Neutrophil (primary cell): ENCODE measurements around the gene CETN3.
"Not testable (repeated sequence)": the region's sequence is repeated elsewhere in the genome, so short reads cannot be mapped to it uniquely, and the experiment has no call there.

Experiments used
- H3K27ac ChIP-seq: fragments of 200-600 bp; sonication (generic); 2 replicates; pipeline ENCODE4 v1.5.1; 2016; ENCODE audit warnings: mild to moderate bottlenecking, moderate library complexity
- H3K27me3 ChIP-seq: fragments of 200-600 bp; sonication (generic); 2 replicates; pipeline ENCODE4 v1.6.0; 2016; ENCODE audit warnings: mild to moderate bottlenecking
- H3K36me3 ChIP-seq: fragments of 200-600 bp; sonication (generic); 2 replicates; pipeline ENCODE4 v1.5.1; 2017
- H3K4me1 ChIP-seq, 2 experiments: fragments of 200-600 bp in 1 of 2; sonication (generic) in 1 of 2; 1 replicate in 1 of 2; 2 replicates in 1 of 2; pipeline versions ENCODE4 v1.5.1 to v1.6.1; 2013 to 2016; ENCODE audit warnings: low read depth in 1 of 2, low read length in 1 of 2, mild to moderate bottlenecking in 1 of 2, moderate library complexity in 1 of 2; ENCODE audit not compliant: control insufficient read depth in 1 of 2, insufficient read depth in 1 of 2
- H3K4me3 ChIP-seq, 2 experiments: fragments of 200-600 bp in 1 of 2; sonication (generic) in 1 of 2; 1 replicate in 1 of 2; 2 replicates in 1 of 2; pipeline ENCODE4 v1.5.1; 2013 to 2016; ENCODE audit warnings: low read depth in 1 of 2, low read length in 1 of 2, mild to moderate bottlenecking in 1 of 2, moderate library complexity in 1 of 2
- H3K9me3 ChIP-seq: fragments of 200-600 bp; sonication (generic); 2 replicates; pipeline ENCODE4 v1.5.1; 2016
- CTCF ChIP-seq: fragments of 200-600 bp; sonication (generic); IDR thresholded peaks from 2 replicates; pipeline ENCODE4 v1.5.1; 2016; ENCODE audit warnings: antibody characterized with exemption

Gene CETN3

GRCh38 chr5:90344689-90345088, 64.9 kb downstream of the CETN3 start:
- H3K4me1 ChIP-seq: no peaks in the 10 kb centered on the region
- no peak for TF ChIP-seq CTCF

GRCh38 chr5:90343731-90344130, 65.8 kb downstream of the CETN3 start:
- not testable (repeated sequence) for H3K9me3 ChIP-seq, H3K36me3 ChIP-seq, H3K4me3 ChIP-seq, H3K27me3 ChIP-seq, H3K27ac ChIP-seq, H3K4me1 ChIP-seq

More at GRCh38 chr5:90344689-90345088, 64.9 kb downstream of the CETN3 start:
- Histone ChIP-seq H3K36me3 (no peaks in the 10 kb centered on the region), H3K27ac (no peak overlapping the region), H3K4me3 (no peak overlapping the region), H3K9me3 (no peaks in the 10 kb centered on the region), H3K27me3 (no peaks in the 10 kb centered on the region)

GRCh38 chr5:90342576-90342975, 67.0 kb downstream of the CETN3 start:
- TF ChIP-seq CTCF: no peak

More at GRCh38 chr5:90342576-90342975, 67.0 kb downstream of the CETN3 start:
- no peak overlapping the region for H3K4me3 ChIP-seq
- no peak overlapping the region for H3K27ac ChIP-seq
- no peaks in the 10 kb centered on the region for H3K9me3 ChIP-seq
- H3K27me3 ChIP-seq: no peaks in the 10 kb centered on the region
- H3K36me3 ChIP-seq: no peaks in the 10 kb centered on the region
- no peaks in the 10 kb centered on the region for H3K4me1 ChIP-seq
